Iris pigment epithelial cell (primary cell): ENCODE data around the gene WFDC13.
"Not testable (repeated sequence)": the region's sequence is repeated elsewhere in the genome, so short reads cannot be mapped to it uniquely, and the experiment has no call there.

ENCODE experiments used
- DNase-seq: peaks from one replicate; pipeline ENCODE4 v3.0.0-alpha.2; 2011; ENCODE audit warnings: low read depth

WFDC13 gene, protein sequence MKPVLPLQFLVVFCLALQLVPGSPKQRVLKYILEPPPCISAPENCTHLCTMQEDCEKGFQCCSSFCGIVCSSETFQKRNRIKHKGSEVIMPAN

DNA sequence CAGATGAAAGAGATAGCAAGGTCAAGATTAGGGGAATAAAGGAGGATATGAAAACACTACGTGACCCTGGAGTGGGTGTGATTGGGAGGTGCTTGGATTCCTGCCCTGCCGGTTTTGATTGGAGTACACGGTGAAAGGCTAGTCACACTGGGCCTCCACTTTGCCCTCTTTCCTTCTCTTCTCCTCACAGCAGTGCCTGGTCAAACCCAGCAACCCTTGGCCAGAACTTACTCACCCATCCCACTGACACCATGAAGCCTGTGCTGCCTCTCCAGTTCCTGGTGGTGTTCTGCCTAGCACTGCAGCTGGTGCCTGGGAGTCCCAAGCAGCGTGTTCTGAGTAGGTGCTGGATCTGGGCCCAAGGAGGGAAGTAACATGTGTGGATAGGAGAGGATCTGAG, at the start of gene WFDC13:
Gene WFDC13, plus strand, starts transcription at position 166 of the 400 bp plus-strand sequence. Its CDS starts 86 bp downstream, at position 252.
- DNase-seq, result no peak

DNA sequence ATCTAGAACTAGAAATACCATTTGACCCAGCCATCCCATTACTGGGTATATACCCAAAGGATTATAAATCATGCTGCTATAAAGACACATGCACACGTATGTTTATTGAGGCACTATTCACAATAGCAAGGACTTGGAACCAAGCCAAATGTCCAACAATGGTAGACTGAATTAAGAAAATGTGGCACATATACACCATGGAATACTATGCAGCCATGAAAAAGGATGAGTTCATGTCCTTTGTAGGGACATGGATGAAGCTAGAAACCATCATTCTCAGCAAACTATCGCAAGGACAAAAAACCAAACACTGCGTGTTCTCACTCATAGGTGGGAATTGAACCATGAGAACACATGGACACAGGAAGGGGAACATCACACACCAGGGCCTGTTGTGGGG, 44.8 kb upstream of the WFDC13 start:
- DNase-seq, result not testable (repeated sequence)

DNA sequence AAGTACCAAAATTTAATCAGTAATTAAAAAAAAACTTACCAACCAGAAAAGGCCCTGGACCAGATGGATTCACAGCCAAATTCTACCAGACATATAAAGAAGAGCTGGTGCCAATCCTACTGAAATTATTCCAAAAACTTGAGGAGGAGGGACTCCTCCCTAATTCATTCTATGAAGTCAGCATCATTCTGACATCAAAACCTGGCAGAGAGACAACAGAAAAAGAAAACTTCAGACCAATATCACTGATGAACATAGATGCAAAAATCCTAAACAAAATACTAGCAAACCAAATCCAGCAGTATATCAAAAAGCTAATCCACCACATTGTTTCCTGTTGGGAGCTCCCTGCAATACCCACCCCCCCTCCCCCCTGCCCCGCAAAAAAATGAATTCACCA, 31.7 kb upstream of the WFDC13 start, which contains the start of gene WFDC11:
Gene WFDC11, minus strand, starts transcription at position 101 of the 400 bp plus-strand sequence. CDS start 19,639 bp downstream, outside the sequence.
- DNase-seq, result no peak

DNA sequence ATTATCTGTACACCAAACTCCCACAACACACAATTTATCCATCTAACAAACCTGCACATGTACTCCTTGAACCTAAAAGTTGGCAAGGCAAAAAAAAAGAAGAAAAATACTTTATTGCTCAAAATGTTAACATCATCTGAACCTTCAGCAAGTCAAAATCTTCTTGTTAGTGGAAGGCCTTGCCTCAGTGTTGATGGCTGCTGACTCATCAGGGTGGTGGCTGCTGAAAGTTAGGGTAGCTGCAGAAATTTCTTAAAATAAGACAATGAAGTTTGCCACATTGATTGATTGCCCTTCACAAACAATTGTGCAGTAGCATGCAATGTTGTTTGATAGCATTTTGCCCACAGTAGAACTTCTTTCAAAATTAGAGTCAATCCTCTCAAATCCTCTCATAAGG, 29.1 kb upstream of the WFDC13 start:
- no peak for DNase-seq

DNA sequence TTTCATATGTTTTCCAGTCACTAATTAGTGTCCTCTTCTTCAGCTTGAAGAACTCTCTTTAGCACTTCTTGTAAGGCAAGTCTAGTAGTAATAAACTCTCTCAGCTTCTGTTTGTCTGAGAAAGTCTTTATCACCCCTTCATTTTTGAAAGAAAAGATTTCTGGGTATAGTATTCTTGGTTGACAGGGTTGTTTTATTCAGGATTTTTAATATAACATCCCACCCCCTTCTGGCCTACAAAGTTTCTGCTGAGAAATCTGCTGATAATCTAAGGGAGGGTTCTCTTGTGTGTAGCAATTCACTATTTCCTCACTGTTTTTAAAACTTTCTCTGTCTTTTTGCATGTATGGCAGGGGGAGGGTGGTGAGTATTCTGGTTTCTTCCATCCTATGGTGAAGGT, 22.2 kb upstream of the WFDC13 start:
- no peak for DNase-seq

DNA sequence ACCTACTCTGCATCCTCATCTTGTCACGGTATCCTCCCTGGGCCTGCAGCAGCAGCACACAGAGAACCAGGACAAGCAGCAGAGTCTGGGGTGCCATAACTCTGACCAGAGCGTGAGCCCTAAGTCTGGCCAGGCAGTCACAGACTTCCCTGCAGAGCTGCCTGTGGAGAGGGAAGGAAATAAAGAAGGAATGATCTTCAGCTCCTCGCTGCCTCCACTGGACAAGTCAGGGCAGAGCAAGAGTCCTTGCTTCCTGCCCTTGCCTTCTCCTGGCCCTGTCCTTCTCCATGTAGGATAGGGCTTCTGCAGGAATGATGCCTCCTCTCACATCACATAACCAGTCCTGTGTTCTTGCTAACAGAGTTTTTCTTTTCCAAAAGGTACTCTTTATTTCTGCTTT, 15.9 kb upstream of the WFDC13 start:
- peak; percentile 5 for DNase-seq

DNA sequence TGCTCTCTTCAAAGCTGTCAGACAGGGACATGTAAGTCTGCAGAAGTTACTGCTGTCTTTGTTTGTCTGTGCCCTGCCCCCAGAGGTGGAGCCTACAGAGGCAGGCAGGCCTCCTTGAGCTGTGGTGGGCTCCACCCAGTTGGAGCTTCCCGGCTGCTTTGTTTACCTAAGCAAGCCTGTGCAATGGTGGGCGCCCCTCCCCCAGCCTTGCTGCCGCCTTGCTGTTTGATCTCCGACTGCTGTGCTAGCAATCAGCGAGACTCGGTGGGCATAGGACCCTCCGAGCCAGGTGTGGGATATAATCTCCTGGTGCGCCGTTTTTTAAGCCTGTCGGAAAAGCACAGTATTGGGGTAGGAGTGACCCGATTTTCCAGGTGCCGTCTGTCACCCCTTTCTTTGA, 8.5 kb upstream of the WFDC13 start:
- DNase-seq, result not testable (repeated sequence)

DNA sequence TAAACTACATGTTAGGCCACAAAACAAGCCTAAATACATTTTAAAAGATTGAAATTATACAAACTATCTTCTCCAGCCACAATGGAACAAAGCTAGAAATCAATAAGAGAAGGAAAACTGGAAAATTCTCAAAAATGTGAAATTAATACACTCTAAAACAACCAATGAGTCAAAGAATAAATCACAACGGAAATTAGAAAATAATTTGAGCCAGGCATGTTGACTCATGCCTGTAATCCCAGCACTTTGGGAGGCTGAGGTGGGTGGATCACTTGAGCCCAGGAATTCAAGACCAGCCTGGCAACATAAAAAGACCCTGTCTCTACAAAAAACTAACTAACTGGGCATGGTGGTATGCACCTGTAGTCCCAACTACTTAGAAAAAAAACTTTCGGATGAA, 6.3 kb upstream of the WFDC13 start:
- no peak for DNase-seq

DNA sequence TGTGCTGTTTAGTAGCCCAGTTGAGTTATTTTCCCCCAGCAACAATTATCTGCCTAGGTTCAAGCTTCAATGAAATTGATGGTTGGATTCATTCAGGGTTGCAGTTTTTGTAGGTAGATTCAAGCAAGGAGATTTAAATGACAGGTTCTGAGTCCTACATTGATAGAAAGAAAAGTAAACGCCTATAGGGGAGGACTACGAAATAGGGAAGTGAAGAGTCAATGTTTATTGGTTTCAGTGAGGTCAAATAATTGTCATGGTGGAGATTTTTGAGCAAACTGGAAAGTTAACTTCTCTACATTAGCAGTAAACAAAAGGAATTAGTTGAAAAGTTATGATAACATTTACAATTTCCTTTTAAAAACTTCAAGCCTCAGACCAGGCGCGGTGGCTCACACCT, 734 bp upstream of the WFDC13 start:
- DNase-seq, result no peak

DNA sequence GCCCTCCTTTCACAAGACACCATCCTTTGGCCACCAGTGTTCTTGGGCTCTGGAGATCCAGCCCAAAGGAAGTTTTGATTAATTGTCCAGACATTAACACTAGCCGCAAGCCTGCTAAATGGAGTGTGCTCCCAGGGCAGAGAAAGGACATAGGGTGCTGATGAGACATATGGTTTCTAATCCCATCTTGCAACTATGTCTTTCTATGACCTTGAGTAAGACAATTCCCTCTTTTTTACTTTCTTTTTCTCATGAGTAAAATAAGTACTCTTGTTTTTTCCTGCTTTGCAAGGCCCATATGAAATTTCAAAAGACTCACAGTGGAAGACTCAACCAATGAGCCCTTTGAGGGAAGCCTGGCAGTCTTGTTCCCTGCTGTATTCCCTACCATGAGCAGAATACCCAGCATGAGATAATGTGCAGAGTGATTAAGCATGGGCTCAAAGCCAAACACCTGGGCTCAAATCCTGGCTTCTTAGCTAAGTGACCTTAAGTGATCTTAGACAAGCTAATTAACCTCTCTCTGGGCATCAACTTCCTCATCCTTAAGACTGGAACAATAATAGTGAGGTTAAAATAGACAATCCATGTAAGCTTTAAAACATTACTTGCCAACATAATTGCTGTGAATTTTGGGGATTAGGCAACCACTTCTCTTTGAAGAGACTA, 3.3 kb downstream of the WFDC13 start, which contains the start of gene WFDC10B:
Gene WFDC10B, minus strand, starts transcription at position 51 of the 669 bp plus-strand sequence. CDS start 19,027 bp downstream, outside the sequence.
- no peak for DNase-seq

DNA sequence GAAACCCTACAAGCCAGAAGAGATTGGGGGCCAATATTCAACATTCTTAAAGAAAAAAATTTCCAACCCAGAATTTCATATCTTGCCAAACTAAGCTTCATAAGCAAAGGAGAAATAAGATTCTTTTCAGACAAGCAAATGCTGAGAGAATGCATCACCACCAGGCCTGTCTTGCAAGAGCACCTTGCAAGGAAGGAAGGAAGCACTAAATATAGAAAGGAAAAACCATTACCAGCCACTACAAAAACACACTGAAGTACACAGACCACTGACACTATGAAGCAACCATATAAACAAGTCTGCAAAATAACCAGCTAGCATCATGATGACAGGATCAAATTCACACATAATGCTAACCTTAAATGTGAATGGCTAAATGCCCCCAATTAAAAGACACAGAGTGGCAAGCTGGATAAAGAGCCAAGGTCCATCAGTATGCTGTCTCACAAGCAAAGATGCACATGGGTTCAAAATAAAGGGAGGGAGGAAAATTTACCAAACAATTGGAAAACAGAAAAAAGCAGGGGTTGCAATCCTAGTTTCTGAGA, 14.4 kb downstream of the WFDC13 start:
- DNase-seq, result not testable (repeated sequence)

DNA sequence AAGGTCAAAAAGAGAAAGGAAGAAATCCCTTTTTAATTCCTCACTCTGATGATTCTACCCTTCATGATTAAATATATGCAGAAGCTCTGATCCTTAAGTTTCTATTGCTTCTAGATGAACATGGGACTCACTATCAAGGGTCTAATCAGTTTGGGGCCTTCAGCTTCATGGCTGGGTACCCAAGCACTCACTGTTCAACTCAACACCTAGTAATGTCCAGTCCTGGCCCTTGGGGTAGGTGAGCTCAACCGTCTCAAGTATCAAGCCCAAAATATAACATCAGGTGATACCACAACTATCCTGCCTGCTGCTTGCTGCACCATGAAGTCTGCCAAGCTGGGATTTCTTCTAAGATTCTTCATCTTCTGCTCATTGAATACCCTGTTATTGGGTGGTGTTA, 20.2 kb downstream of the WFDC13 start, which contains the start of gene SPINT4:
Gene SPINT4, plus strand, starts transcription at position 301 of the 400 bp plus-strand sequence. Its CDS starts 21 bp downstream, at position 322.
- DNase-seq, result no peak

DNA sequence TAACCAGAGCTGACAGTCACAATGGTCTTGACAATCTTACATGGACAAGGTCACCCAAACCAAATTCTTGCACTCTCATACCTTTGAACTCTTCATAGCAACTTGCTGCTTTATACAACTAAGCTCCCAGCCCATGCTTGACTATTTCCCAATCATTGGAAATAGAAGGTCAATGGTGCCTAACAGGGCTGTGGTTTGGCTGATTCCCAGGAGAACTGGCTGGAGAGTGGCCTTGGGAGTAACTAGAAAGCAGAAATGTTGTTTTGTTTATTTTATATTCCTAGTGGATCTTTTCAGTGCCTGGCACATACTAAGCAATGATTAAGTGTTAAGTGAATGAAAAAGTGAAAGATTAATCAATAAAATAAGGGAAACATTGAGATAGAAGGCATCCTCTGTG, 23.3 kb downstream of the WFDC13 start:
- peak; percentile 19 for DNase-seq

DNA sequence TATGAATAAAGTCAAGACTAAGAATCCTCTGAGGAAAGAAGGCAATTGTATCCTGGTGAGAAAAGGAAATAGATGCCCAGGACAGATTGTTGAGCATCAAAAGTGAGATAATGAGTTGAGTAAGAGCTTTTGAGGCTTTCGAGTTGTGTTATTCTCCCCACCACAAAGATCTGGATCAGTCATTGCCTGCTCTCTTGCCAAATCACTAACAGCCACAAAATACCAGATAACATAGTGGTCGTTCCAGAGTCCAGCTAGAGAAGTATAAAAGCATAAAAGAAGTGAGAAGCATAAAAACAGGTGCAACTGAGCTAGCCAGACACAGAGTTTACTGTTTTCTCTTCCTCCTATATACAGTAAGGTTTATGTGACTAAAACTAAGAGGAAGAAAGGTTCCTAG, 25.2 kb downstream of the WFDC13 start:
- peak; percentile 52 for DNase-seq

DNA sequence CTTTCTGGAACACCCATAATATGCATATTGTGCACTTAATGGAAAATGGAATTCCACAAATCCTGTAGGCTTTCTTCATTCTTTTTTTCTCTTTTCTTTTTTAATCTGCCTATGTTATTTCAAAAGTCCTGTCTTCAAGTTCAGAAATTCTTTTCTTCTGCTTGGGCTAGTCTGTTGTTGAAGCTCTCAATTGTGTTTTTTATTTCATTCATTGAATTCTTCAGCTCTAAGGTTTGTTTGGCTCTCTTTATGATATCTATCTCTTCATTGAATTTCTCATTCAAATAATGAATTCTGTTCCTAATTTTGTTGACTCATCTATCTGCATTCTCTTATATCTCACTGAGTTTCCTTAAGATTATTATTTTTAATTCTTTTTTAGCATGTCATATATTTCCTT, 30.4 kb downstream of the WFDC13 start:
- no peak for DNase-seq

DNA sequence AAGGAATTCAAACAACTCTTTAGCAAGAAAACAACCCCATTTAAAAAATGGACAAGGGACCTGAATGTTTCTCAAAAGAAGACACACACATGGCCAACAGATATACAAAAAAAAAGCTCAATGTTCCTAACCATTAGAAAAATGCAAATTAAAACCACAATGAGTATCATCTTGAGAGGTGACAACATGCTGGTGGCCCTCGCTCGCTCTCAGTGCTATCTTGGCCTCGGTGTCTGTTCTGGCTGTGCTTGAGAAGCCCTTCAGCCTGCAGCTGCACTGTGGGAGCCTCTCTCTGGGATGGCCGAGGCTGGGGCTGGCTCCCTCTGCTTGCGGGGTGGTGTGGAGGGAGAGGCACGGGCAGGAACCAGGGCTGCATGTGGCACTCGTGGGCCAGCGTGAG, 33.7 kb downstream of the WFDC13 start:
- DNase-seq, result no peak

DNA sequence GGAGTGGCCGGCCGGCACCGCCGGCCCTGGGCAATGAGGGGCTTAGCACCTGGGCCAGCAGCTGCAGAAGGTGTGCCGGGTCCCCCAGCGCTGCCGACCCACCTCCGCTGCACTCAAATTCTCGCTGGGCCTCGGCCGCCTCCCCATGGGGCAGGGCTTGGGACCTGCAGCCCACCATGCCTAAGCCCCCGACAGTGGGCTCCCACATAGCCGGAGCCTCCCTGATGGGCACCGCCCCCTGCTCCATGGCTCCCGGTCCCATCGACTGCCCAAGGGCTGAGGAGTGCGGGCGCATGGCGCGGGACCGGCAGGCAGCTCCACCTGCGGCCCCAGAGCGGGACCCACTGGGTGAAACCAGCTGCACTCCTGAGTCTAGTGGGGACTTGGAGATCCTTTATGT, 34.1 kb downstream of the WFDC13 start:
- DNase-seq, result no peak

DNA sequence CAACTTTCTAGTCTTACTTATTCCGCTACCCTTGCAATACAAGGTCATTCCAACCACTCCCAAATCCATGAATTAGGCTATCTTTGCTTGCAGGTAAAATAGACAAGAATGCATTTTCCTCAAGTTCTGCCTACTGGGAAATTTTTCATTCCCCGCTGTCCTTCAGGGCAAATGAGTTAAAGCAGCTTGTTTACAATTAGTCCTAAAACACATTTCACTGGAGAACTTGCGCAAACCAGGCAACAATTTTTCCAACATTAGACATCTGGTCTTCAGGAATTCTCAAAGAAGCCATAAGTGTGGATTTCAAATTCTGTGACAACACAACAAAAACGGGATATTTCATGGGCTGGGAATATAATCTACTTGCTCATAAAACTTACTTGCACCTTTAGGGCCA, 40.8 kb downstream of the WFDC13 start:
- no peak for DNase-seq

DNA sequence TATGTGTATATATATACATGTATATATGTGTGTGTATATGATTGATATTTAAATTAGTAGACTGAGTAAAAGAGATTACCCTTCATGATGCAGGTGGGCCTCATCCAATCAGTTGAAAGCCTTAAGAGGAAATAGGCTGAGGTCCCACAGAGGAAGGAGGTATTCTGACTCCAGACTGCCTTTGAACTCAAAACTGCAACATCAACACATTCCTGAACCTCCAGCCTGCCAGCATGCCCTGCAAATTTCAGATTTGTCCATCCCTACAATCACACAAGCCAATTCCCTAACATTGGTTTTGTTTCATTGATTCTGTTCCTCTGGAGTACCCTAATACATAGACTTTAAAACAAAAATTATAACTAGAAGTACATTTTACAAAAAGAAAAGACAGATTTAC, 43.2 kb downstream of the WFDC13 start:
- DNase-seq, result no peak

DNA sequence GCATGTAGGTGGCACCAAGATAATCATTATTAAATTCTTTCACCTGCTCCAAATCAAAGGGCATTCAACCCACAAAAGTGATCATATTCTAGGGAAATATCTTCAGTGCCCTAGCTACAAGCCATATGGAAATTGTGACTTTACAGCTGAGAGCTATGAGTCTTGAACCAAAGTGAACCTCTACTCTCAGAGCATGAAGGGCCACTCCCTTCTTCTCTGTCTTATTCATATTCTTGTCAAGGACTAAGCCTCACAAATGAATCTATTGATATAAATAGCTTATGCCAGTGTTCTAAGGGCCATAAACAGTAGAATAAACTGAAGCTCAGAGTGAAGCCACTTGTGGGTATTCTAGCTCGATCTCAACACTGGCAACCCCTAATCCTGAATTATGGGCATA, 49.9 kb downstream of the WFDC13 start:
- no peak for DNase-seq

DNA sequence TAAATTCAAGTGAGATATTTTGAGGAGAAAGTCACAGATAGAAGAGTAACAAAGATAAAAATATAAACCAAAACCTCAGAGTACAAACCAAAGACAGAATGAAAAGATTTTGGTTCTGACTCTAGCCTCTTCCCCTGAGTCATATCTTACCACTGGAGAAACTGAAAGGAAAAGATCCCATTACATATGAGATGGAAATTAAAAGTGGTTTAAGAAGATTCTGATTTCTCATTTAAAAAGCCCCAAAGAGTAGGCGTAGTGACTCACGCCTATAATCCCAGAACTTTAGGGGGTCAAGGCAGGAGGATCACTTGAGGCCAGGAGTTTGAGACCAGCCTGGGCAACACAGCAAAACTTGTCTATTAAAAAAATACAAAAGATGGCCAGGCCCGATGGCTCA, 50.9 kb downstream of the WFDC13 start:
- DNase-seq, result peak; percentile 25

DNA sequence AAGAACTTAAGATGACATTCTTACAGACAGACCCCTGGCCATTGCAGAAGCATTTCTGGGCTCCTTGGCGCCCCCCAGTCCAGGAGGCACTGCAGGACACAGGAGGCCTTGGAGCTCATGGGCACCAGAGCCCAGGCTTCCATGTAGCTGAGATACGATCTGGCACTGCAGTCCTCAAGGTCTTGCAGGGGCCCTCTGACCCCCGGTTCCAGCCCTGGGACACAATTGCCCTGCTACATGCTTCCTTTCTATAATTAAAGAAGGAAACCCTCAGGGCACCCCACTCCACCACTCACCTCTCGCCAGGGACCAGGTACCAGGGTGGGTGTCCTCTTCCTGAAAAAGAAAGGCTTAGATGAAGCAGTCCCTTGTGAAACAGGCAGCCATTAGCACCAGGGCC, 56.3 kb downstream of the WFDC13 start:
- DNase-seq, result no peak
